ENCODE data around the gene CFAP43.

DNA sequence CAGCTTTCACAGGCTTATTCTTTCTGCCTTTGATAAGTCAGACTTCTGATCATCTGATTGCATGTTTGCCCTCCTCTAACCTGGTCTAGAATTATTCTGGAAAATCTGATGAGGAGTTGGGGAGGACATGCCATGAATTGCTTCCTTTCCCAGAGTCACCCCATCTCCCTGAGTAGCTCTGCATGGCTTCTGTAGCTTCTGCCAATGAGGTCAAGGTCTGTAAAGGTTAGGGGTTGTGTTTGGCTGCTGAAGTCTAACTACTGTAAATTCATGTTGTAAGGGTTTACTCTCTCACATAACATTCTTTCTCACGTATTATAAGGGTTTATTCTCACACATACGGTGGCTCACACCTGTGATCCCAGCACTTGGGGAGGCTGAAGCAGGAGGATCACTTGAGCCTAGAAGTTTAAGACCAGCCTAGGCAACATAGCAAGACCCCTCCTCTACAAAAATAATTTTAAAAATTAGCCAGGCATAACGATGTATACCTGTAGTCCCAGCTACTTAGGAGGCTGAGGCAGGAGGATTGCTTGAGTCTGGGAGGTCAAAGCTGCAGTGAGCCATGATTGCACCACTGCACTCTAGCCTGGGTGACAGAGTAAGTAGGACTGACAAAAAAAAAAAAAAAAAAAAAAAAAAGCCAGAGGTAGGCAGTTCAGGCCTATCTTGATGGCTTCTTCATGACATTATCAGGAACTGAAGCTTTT lies 47.5 kb upstream of the CFAP43 start:
- TF ChIP-seq POLR2A (IDR thresholded peaks at IDR 0.05) (no peak), POLR2AphosphoS5 (IDR thresholded peaks at IDR 0.05) (no peak)
- TF ChIP-seq, protein P1, sequence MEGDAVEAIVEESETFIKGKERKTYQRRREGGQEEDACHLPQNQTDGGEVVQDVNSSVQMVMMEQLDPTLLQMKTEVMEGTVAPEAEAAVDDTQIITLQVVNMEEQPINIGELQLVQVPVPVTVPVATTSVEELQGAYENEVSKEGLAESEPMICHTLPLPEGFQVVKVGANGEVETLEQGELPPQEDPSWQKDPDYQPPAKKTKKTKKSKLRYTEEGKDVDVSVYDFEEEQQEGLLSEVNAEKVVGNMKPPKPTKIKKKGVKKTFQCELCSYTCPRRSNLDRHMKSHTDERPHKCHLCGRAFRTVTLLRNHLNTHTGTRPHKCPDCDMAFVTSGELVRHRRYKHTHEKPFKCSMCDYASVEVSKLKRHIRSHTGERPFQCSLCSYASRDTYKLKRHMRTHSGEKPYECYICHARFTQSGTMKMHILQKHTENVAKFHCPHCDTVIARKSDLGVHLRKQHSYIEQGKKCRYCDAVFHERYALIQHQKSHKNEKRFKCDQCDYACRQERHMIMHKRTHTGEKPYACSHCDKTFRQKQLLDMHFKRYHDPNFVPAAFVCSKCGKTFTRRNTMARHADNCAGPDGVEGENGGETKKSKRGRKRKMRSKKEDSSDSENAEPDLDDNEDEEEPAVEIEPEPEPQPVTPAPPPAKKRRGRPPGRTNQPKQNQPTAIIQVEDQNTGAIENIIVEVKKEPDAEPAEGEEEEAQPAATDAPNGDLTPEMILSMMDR (IDR thresholded peaks at IDR 0.05): no peak

Data from transverse colon (tissue), 4 donors.